ENCODE results near the gene GPER1. TPM values are rescaled to one million over a fixed set of nuclear protein-coding genes. Genes with fewer than 3 reads are reported as not detected.

GPER1 gene
- total RNA-seq, 1 experiment from 2014 or later = 2.9 TPM

DNA sequence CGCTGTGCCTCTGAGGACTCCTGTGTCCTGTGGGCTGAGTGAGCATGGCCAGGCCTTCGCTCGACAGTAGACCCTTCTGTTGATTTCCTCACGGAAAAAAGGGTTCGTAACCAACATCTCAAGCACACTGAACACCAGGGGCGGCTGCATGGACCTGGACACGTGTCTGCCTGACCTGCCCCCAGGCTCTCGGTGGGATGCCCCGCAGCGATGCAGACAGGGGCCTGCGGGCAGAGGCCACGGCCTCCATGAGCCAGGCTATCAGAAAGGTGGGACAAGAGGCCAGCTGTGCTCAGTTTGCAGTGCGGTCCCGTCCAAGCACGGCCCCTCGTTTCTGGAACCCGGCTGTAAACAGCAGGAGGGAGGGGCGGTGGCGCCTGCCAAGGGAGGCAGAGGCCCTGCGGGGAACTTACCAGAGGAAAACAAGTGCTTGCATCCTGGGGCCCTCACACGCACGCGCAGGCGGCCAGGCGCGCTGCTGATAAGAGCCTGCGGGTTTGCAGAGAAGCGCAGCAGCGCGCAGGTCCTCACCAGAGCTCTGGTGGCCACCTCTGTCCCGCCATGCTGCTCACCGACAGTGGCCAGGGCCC lies 33.0 kb upstream of the GPER1 start:
- in situ Hi-C loops (cut with HindIII; ENCODE audit: low pct_unique_long_range_greater_than_20kb, low sequenced_read_pairs) (no loop called here), intact Hi-C loops (cut with micrococcal nuclease; ENCODE audit: unreplicated experiment) (no loop called here)
- no TSS peak for BruUV-seq (replicated peaks)
- H3K27me3 ChIP-seq (ENCODE audit: control insufficient read depth, insufficient read depth, low read length) = no peaks in the 10 kb centered on the region
- peaks cover under 1% of the 10 kb centered on the region; the same call in 1 of the 2 replicates for H3K4me1 ChIP-seq (ENCODE audit: control insufficient read depth, insufficient read depth, low read length)
- no peaks in the 10 kb centered on the region for H3K36me3 ChIP-seq (ENCODE audit: control insufficient read depth, insufficient read depth, low read length)
- H3K27ac ChIP-seq (ENCODE audit: low read length) = no peak overlapping the region
- H3K4me3 ChIP-seq (ENCODE audit: low read depth in 2 of 2, low read length in 2 of 2) = no peak overlapping the region
- no peaks in the 10 kb centered on the region for H3K9me3 ChIP-seq (ENCODE audit: control insufficient read depth, insufficient read depth, low read depth, low read length)
- POLR2A ChIA-PET = no interaction called here
- no peak for ATAC-seq
- TF ChIP-seq REST (IDR thresholded peaks at IDR 0.05; ENCODE audit: insufficient read depth in 1 of 2, low read depth in 2 of 2, low read length in 1 of 2) = no peak
- TF ChIP-seq POLR2AphosphoS5 (IDR thresholded peaks at IDR 0.05; ENCODE audit: low read depth, low read length) = no peak
- TF ChIP-seq SIN3A (IDR thresholded peaks at IDR 0.05; ENCODE audit: borderline replicate concordance, insufficient read depth, low read depth, low read length) = no peak
- no peak for TF ChIP-seq CTCF (IDR thresholded peaks at IDR 0.05)
- TF ChIP-seq TCF7L2 (IDR thresholded peaks at IDR 0.05; ENCODE audit: low read depth, low read length) = no peak
- DNase-seq (ENCODE audit: low read depth, low spot score) = no peak
- CTCF ChIA-PET = no interaction called here

DNA sequence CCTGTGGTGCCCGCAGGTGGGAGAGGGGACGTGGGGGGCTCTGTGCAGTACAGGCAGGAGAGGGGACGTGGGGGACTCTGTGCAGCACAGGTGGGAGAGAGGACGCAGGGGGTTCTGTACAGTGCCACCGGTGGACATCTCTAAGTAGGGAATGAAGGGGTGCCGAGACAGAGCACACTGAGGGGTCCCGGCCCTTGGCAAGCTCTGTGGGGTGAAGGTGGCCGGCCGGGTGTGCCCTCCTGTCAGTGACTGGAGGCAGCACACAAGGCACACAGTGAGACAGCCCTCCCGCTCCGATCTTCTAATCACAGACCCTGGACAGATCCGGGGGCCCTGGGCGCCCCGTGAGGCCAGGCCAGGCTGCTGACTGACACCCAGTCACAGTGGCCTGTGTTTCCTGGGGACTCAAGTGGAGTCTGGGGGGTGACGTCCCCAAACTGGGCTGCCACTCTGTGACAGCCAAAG lies 32.4 kb upstream of the GPER1 start:
- TF ChIP-seq REST (IDR thresholded peaks at IDR 0.05; ENCODE audit: insufficient read depth in 1 of 2, low read depth in 2 of 2, low read length in 1 of 2) = no peak
- no peak for TF ChIP-seq CTCF (IDR thresholded peaks at IDR 0.05)
- no peak for TF ChIP-seq POLR2AphosphoS5 (IDR thresholded peaks at IDR 0.05; ENCODE audit: low read depth, low read length)
- no peak for TF ChIP-seq TCF7L2 (IDR thresholded peaks at IDR 0.05; ENCODE audit: low read depth, low read length)
- TF ChIP-seq SIN3A (IDR thresholded peaks at IDR 0.05; ENCODE audit: borderline replicate concordance, insufficient read depth, low read depth, low read length) = no peak
- no peak overlapping the region for H3K27ac ChIP-seq (ENCODE audit: low read length)
- ATAC-seq = no peak
- peaks cover 6% of the 10 kb centered on the region; the same call in 1 of the 2 replicates for H3K4me1 ChIP-seq (ENCODE audit: control insufficient read depth, insufficient read depth, low read length)
- H3K4me3 ChIP-seq (ENCODE audit: low read depth in 2 of 2, low read length in 2 of 2) = no peak overlapping the region
- ChIA-PET POLR2A (no interaction called here), CTCF (no interaction called here)
- no peaks in the 10 kb centered on the region for H3K27me3 ChIP-seq (ENCODE audit: control insufficient read depth, insufficient read depth, low read length)
- H3K9me3 ChIP-seq (ENCODE audit: control insufficient read depth, insufficient read depth, low read depth, low read length) = no peaks in the 10 kb centered on the region
- intact Hi-C loops (cut with micrococcal nuclease; ENCODE audit: unreplicated experiment) = no loop called here
- no peaks in the 10 kb centered on the region for H3K36me3 ChIP-seq (ENCODE audit: control insufficient read depth, insufficient read depth, low read length)
- in situ Hi-C loops (cut with HindIII; ENCODE audit: low pct_unique_long_range_greater_than_20kb, low sequenced_read_pairs) = no loop called here
- DNase-seq (ENCODE audit: low read depth, low spot score) = no peak
- BruUV-seq (replicated peaks) = no TSS peak

Data from Panc1 (cell line).